Motor neuron (in vitro differentiated cells): Measurements from ENCODE around the gene ZNF548. TPM values are rescaled to one million over a fixed set of nuclear protein-coding genes. Genes with fewer than 3 reads are reported as not detected.

ENCODE experiments used
- ATAC-seq, 8 experiments: fragments of 200-7000 bp; cut with Tn5 transposase; replicated peaks in 6 of 8; 2 replicates each; pipeline ENCODE4 v1.8.0; 2021; ENCODE audit warnings: mild to moderate bottlenecking in 8 of 8, moderate library complexity in 8 of 8
- H3K27ac ChIP-seq, 2 donors: fragments of 250-450 bp; sonication (Bioruptor Pico); 2 replicates each; pipeline ENCODE4 v1.9.0; 2021; ENCODE audit warnings: antibody characterized with exemption in 2 of 2, mild to moderate bottlenecking in 2 of 2, moderate library complexity in 1 of 2
- H3K4me1 ChIP-seq, 2 donors: fragments of 250-450 bp; sonication (Bioruptor Pico); replicated peaks in 1 of 2; 2 replicates each; pipeline ENCODE4 v1.6.1; 2021; ENCODE audit warnings: antibody characterized with exemption in 2 of 2, mild to moderate bottlenecking in 2 of 2, moderate library complexity in 1 of 2
- H3K4me3 ChIP-seq, 5 donors: fragments of 250-450 bp; sonication (Bioruptor Pico); 2 replicates each; pipeline ENCODE4 v1.9.0; 2021; ENCODE audit warnings: antibody characterized with exemption in 5 of 5, mild to moderate bottlenecking in 5 of 5, moderate library complexity in 4 of 5
- WGBS, 10 experiments: fragments of 450-650 bp; shearing (Covaris generic); methylation state at CpG; one replicate each; pipeline ENCODE4 v1.0.0; 2022; 5-methylcytosine and 5-hydroxymethylcytosine counted together
- in situ Hi-C, 9 experiments: fragments of 400-800 bp; cut with MboI; loops; one replicate each; pipeline ENCODE4 v1.15.0; 2021; ENCODE audit warnings: low sequenced_read_pairs in 9 of 9, low pct_unique_long_range_greater_than_20kb in 2 of 9; ENCODE audit not compliant: unreplicated experiment in 9 of 9
- total RNA-seq, 8 experiments: library from RNA; unstranded; fragments of 300-600 nt; gene quantifications; 2 replicates each; pipeline versions ENCODE4 v1.2.3 to v1.2.4, GENCODE V29; 2022

Gene ZNF548
- total RNA-seq, 8 experiments from 2014 or later = 9.9 to 35.5 (median 25.4) TPM

GRCh38 chr19:57410877-57411671, 21.4 kb downstream of the ZNF548 start, which contains the start of gene ZNF17:
Gene ZNF17 (plus strand): TSS chr19:57411161. CDS start chr19:57413616, 2,455 bp downstream.
- WGBS, 10 experiments = 0 to 2% (median 0%) methylated on average over 2 to 27 of the region's 55 CpGs; no CpG with 5 or more reads in 2 of the 10 experiments
- in situ Hi-C loops = no loop called here
- peak; percentile 97 to 100 (median 99) for ATAC-seq
- H3K27ac ChIP-seq = peak within 1 kb of the TSS; percentile 50 to 64
- H3K4me3 ChIP-seq = peak within 1 kb of the TSS; percentile 71 to 96 (median 90)
- peaks cover 6% of the 10 kb centered on the region in 2 donors for H3K4me1 ChIP-seq

DNA sequence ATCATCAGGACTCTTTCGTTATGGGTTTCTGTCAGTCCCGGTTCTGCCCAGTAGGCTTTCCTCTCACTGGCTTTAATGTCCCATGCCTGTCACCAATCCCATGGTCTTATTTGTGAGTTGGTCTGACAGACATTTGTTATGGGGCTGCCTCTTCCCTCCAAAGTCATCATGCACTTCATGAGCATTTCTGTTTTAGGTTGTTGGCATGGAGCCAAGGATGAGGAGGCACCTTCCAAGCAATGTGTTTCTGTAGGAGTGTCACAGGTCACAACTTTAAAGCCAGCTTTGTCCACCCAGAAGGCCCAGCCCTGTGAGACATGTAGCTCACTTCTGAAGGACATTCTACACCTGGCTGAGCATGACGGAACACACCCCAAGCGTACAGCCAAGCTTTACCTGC, 29.8 kb downstream of the ZNF548 start:
- no peak for ATAC-seq
- no peak overlapping the region for H3K27ac ChIP-seq
- in situ Hi-C loops = no loop called here
- H3K4me3 ChIP-seq = no peak overlapping the region
- H3K4me1 ChIP-seq = no peaks in the 10 kb centered on the region
- 100% methylated on average over 1 to 3 of the region's 4 CpGs; no CpG with 5 or more reads in 4 of the 10 experiments for WGBS, 10 experiments

- H3K27ac ChIP-seq = no peak overlapping the region
- in situ Hi-C loops = no loop called here
- no peaks in the 10 kb centered on the region for H3K4me1 ChIP-seq
- whole genome bisulfite sequencing, 10 experiments = 86 to 100% (median 96%) methylated on average over 2 to 3 of the region's 3 CpGs; no CpG with 5 or more reads in 2 of the 10 experiments
- H3K4me3 ChIP-seq = no peak overlapping the region
- no peak for ATAC-seq
Measured at GRCh38 chr19:57421037-57421436, 31.4 kb downstream of the ZNF548 start.

DNA sequence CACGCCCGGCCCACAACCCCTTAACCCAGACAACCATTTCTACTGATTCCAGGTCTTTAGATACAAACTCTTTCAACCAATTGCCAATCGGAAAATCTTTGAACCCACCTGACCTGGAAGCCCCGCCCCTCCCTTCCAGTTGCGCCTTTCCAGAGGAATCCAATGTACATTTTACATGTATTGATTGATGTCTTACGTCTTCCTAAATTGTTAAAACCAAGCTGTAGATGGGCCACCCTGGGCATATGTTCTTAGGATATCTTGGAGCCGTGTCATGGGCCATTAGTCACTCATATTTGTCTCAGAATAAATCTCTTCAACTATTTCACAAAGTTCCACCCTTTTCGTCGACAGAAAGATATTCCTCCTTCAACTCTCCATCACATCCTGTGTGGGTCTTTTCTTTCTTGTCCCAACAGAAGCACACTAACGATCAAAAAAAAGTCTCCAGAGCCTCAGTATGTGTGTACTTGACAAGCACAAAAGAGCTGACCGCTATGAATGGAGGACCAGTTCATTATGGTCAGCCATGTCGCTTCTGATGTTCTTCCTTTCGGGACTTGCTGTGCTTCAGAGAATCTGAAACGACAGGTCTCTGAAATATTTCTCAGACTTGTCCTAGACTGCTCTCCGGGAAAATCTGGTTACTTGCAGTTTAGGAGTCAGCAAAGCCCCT, 44.9 kb downstream of the ZNF548 start:
- Histone ChIP-seq H3K4me3 (peak overlapping the region; percentile 55 to 89 (median 70)), H3K4me1 (peaks cover 9 to 14% of the 10 kb centered on the region in 2 donors), H3K27ac (peak overlapping the region; percentile 45 to 53)
- ATAC-seq = peak in 4 of 8 experiments; percentile 11 to 33 (median 26)
- in situ Hi-C loops = no loop called here
- WGBS, 10 experiments = 0 to 78% (median 21%) methylated on average over 2 to 11 of the region's 15 CpGs

DNA sequence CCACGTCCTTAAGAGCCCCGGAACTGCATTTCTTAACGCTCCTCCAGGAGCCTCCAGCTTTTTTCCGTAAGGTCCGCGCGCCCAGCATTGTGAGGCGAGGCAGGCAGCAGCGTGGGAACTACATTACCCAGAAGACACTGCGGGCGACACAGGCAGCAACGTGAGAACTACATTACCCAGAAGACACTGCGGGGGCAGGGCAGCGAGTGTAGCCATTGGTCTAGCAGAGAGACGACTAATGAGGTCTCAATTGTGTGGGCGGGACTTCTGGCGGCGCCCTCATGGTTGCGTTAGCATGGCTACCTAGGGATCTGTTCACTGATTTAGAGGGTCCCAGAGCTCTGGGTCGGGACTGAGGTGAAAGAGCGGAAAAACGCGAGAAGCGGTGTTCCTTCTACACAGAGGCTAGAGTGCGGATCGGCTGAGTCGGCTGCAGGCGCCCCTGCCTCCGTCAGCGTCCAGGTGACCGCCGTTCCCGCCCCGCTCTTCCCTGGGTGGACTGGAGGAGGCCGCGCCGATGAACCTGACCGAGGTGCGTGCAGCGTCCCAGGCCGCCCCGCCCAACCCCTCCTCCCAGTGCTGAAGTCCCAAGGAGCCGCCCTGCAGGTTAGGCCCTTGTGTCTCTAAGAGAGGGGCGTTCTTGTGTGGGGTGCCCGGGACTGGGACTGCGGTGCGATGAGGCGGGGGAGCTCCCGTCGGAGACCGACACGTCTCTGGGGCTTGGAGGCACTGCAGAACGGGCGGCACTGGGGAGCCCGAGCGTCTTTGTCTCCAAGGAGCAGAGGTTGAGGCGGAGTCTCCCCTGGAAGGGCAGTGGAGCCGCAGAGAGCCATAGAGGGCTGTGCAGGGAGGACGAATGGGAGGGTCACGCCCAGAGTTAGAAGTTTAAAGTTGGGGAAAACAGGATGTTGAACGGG, 45.7 kb downstream of the ZNF548 start, which contains the start of gene ZNF749:
Gene ZNF749 (plus strand): TSS at position 264 of the 917 bp plus-strand sequence. CDS start 254 bp downstream, at position 518.
- 0 to 2% (median 0%) methylated on average over 1 to 19 of the region's 61 CpGs; no CpG with 5 or more reads in 1 of the 10 experiments for WGBS, 10 experiments
- H3K4me1 ChIP-seq = peaks cover 9 to 14% of the 10 kb centered on the region in 2 donors
- peak within 1 kb of the TSS; percentile 53 to 69 for H3K27ac ChIP-seq
- peak; percentile 94 to 99 (median 98) for ATAC-seq
- in situ Hi-C loops = no loop called here
- peak within 1 kb of the TSS; percentile 55 to 89 (median 70) for H3K4me3 ChIP-seq

GRCh38 chr19:57436417-57436816, 46.8 kb downstream of the ZNF548 start:
- Histone ChIP-seq H3K4me1 (peaks cover 9 to 14% of the 10 kb centered on the region in 2 donors), H3K4me3 (peak overlapping the region; percentile 55 to 89 (median 70)), H3K27ac (no peak overlapping the region)
- in situ Hi-C loops = no loop called here
- WGBS, 10 experiments = 33 to 100% (median 44%) methylated on average over 1 of the region's 1 CpG; no CpG with 5 or more reads in 5 of the 10 experiments
- no peak for ATAC-seq

DNA sequence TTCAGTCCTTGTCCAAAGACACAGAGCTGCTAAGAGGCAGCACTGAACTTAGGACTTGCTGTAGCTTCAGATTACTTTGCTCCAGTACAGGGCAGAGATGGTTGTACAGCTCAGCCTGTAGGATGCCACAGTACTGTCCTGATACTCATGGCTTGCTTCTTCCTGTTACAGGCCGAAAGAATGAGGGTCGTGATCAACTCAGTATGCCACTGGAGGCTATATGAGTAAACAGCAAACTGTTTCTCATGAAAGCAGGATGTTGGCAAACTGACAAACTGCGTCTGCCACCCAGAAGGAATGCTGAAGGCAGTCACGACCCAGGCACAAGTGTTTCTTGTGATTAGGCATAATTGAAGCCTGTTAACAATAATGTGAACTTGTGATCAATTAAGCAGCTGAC, 48.3 kb downstream of the ZNF548 start:
- in situ Hi-C loops = no loop called here
- ATAC-seq = no peak
- Histone ChIP-seq H3K27ac (no peak overlapping the region), H3K4me1 (peaks cover 9 to 14% of the 10 kb centered on the region in 2 donors), H3K4me3 (no peak overlapping the region)
- WGBS, 10 experiments = 42 to 100% (median 84%) methylated on average over 1 to 4 of the region's 4 CpGs; no CpG with 5 or more reads in 3 of the 10 experiments

DNA sequence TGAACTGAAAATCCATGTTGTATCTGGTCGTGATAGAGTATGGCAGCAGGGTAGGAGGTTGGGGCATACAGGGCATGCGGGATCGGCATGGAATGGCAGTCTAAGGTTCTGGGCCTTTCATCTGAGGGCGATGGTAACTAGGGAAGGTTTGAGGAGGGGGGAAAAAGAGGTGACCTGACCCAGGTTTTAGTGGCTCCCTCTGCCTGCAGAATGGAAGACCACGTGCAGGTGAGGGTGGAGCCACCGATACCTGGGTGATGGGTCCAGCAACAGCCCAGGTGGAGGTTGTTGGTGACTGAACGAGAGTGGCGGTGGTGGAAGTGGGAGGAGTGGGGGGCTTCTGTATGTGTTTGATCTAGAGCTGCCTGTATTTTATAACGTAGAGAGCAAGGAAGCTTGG, 49.3 kb downstream of the ZNF548 start:
- H3K4me3 ChIP-seq = no peak overlapping the region
- in situ Hi-C loops = no loop called here
- ATAC-seq = no peak
- H3K4me1 ChIP-seq = peaks cover 9 to 13% of the 10 kb centered on the region in 2 donors
- no peak overlapping the region for H3K27ac ChIP-seq
- 80 to 100% (median 88%) methylated on average over 1 to 8 of the region's 9 CpGs; no CpG with 5 or more reads in 1 of the 10 experiments for WGBS, 10 experiments

- in situ Hi-C loops = no loop called here
- no peak overlapping the region for H3K27ac ChIP-seq
- no peak for ATAC-seq
- no peak overlapping the region for H3K4me3 ChIP-seq
- no peaks in the 10 kb centered on the region for H3K4me1 ChIP-seq
- 67 to 100% (median 92%) methylated on average over 1 to 5 of the region's 7 CpGs; no CpG with 5 or more reads in 1 of the 10 experiments for WGBS, 10 experiments
Measured at GRCh38 chr19:57441979-57442752, 52.5 kb downstream of the ZNF548 start.

DNA sequence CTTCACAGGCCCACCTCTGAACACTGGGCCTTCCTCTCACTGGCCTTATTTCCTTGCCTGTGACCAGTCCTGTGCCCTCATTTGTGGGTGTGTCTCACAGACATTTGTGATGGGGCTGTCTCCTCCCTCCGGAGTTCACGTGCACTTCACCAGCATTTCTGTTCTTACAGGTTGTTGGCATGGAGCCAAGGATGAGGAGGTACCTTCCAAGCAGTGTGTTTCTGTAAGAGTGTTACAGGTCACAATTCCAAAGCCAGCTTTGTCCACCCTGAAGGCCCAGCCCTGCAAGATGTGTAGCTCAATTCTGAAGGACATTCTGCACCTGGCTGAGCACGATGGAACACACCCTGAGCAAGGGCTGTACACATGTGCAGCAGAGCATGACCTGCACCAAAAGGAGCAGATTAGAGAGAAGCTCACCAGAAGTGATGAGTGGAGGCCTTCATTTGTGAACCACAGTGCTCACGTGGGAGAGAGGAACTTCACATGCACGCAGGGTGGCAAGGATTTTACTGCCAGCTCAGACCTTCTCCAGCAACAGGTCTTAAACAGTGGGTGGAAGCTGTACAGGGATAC, 53.6 kb downstream of the ZNF548 start:
- WGBS, 10 experiments = 30 to 100% (median 92%) methylated on average over 1 to 3 of the region's 5 CpGs; no CpG with 5 or more reads in 2 of the 10 experiments
- no peak overlapping the region for H3K27ac ChIP-seq
- no peak overlapping the region for H3K4me3 ChIP-seq
- no peaks in the 10 kb centered on the region for H3K4me1 ChIP-seq
- no peak for ATAC-seq
- in situ Hi-C loops = no loop called here

DNA sequence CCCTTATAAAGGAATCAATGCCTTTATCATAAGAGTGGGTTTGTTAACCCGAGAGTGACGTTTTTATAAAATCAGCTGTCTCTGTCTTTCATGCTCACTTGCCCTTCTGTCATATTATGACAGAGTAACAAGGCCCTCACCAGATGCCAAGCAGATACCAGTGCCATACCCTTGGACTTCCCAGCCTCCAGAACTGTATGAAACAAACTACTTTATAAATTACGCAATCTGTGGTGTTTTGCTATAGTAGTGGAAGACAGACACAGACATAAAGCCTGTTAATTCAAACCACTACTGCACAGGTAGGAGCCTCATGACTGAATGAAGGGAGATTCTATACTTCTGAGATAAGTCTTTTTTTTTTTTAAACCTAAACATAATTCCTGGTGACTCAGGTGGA, 62.7 kb downstream of the ZNF548 start:
- Histone ChIP-seq H3K4me1 (no peaks in the 10 kb centered on the region), H3K4me3 (no peak overlapping the region), H3K27ac (no peak overlapping the region)
- in situ Hi-C loops = no loop called here
- 85 to 100% (median 96%) methylated on average over 1 to 3 of the region's 3 CpGs; no CpG with 5 or more reads in 3 of the 10 experiments for WGBS, 10 experiments
- ATAC-seq = no peak
